ENCODE results near the gene SIGLEC6. TPM values are rescaled to one million over a fixed set of nuclear protein-coding genes. Genes with fewer than 3 reads are reported as not detected.
A peak's percentile ranks its signal among the peaks of the same experiment; 100 is the strongest.

Gene SIGLEC6
- polyA plus RNA-seq, 1 experiment: not detected

- no peak overlapping the region for H3K27ac ChIP-seq (ENCODE audit: low read depth, low read length)
- TF ChIP-seq CTCF (IDR thresholded peaks at IDR 0.05; ENCODE audit: low read depth, low read length): no peak
- no peaks in the 10 kb centered on the region for H3K27me3 ChIP-seq (ENCODE audit: control insufficient read depth, insufficient read depth, low read length)
- ChIA-PET CTCF (interaction anchor here (0.6 to 5.4 kb wide), 2 partner anchors 183 to 302 kb away, joined by 5 to 128 read pairs; no protein-coding TSS in a partner anchor), POLR2A (no interaction called here)
- H3K4me3 ChIP-seq (ENCODE audit: low read depth, low read length): no peak overlapping the region
- no peak for DNase-seq (ENCODE audit: low read depth, low spot score)
- peaks cover 6% of the 10 kb centered on the region; the same call in 1 of the 2 replicates for H3K9me3 ChIP-seq (ENCODE audit: control insufficient read depth, insufficient read depth, low read length)
These were observed 55.3 kb downstream of the SIGLEC6 start for GRCh38 chr19:51476164-51476563.

- Histone ChIP-seq H3K9me3 (ENCODE audit: control insufficient read depth, insufficient read depth, low read length) (no peaks in the 10 kb centered on the region), H3K27ac (ENCODE audit: low read depth, low read length) (no peak overlapping the region), H3K4me3 (ENCODE audit: low read depth, low read length) (no peak overlapping the region), H3K27me3 (ENCODE audit: control insufficient read depth, insufficient read depth, low read length) (no peaks in the 10 kb centered on the region)
- ChIA-PET POLR2A (no interaction called here), CTCF (interaction anchor here (0.7 to 5.4 kb wide), 19 partner anchors 10 to 311 kb away, joined by 3 to 128 read pairs (median 4); partner anchors contain the start of gene SIGLEC5)
- DNase-seq (ENCODE audit: low read depth, low spot score): peak; percentile 30
- TF ChIP-seq CTCF (IDR thresholded peaks at IDR 0.05; ENCODE audit: low read depth, low read length): peak; percentile 77
These were observed 58.3 kb downstream of the SIGLEC6 start for GRCh38 chr19:51473009-51473707.

- no peak for TF ChIP-seq CTCF (IDR thresholded peaks at IDR 0.05; ENCODE audit: low read depth, low read length)
- POLR2A ChIA-PET: no interaction called here
- no peak overlapping the region for H3K4me3 ChIP-seq (ENCODE audit: low read depth, low read length)
- no peak overlapping the region for H3K27ac ChIP-seq (ENCODE audit: low read depth, low read length)
- no peaks in the 10 kb centered on the region for H3K27me3 ChIP-seq (ENCODE audit: control insufficient read depth, insufficient read depth, low read length)
- no peaks in the 10 kb centered on the region for H3K9me3 ChIP-seq (ENCODE audit: control insufficient read depth, insufficient read depth, low read length)
- CTCF ChIA-PET: interaction anchor here (0.7 to 5.4 kb wide), 18 partner anchors 10 to 311 kb away, joined by 3 to 128 read pairs (median 4); partner anchors contain the start of gene SIGLEC5
- no peak for DNase-seq (ENCODE audit: low read depth, low spot score)
These were observed 58.9 kb downstream of the SIGLEC6 start for GRCh38 chr19:51472607-51473006.

GRCh38 chr19:51471527-51471926 is 59.9 kb downstream of the SIGLEC6 start:
- H3K4me3 ChIP-seq (ENCODE audit: low read depth, low read length): no peak overlapping the region
- no peak overlapping the region for H3K27ac ChIP-seq (ENCODE audit: low read depth, low read length)
- H3K9me3 ChIP-seq (ENCODE audit: control insufficient read depth, insufficient read depth, low read length): no peaks in the 10 kb centered on the region
- CTCF ChIA-PET: interaction anchor here (0.6 to 5.4 kb wide), 7 partner anchors 8 to 337 kb away, joined by 3 to 128 read pairs (median 4); no protein-coding TSS in a partner anchor
- no peak for TF ChIP-seq CTCF (IDR thresholded peaks at IDR 0.05; ENCODE audit: low read depth, low read length)
- no peak for DNase-seq (ENCODE audit: low read depth, low spot score)
- POLR2A ChIA-PET: interaction anchor here (0.6 kb wide), 1 partner anchor 502 kb away, joined by 12 read pairs; no protein-coding TSS in a partner anchor
- H3K27me3 ChIP-seq (ENCODE audit: control insufficient read depth, insufficient read depth, low read length): no peaks in the 10 kb centered on the region

- CTCF ChIA-PET: interaction anchor here (0.7 to 5.4 kb wide), 5 partner anchors 9 to 307 kb away, joined by 3 to 128 read pairs (median 4); no protein-coding TSS in a partner anchor
- Histone ChIP-seq H3K9me3 (ENCODE audit: control insufficient read depth, insufficient read depth, low read length) (no peaks in the 10 kb centered on the region), H3K4me3 (ENCODE audit: low read depth, low read length) (no peak overlapping the region), H3K27ac (ENCODE audit: low read depth, low read length) (no peak overlapping the region), H3K27me3 (ENCODE audit: control insufficient read depth, insufficient read depth, low read length) (no peaks in the 10 kb centered on the region)
- POLR2A ChIA-PET: interaction anchor here (0.6 kb wide), 1 partner anchor 502 kb away, joined by 12 read pairs; no protein-coding TSS in a partner anchor
- DNase-seq (ENCODE audit: low read depth, low spot score): no peak
- no peak for TF ChIP-seq CTCF (IDR thresholded peaks at IDR 0.05; ENCODE audit: low read depth, low read length)
These were observed 60.5 kb downstream of the SIGLEC6 start for GRCh38 chr19:51470966-51471365.

Data from AG04450 (cell line).